Measurements from ENCODE around the gene TAF4.

DNA sequence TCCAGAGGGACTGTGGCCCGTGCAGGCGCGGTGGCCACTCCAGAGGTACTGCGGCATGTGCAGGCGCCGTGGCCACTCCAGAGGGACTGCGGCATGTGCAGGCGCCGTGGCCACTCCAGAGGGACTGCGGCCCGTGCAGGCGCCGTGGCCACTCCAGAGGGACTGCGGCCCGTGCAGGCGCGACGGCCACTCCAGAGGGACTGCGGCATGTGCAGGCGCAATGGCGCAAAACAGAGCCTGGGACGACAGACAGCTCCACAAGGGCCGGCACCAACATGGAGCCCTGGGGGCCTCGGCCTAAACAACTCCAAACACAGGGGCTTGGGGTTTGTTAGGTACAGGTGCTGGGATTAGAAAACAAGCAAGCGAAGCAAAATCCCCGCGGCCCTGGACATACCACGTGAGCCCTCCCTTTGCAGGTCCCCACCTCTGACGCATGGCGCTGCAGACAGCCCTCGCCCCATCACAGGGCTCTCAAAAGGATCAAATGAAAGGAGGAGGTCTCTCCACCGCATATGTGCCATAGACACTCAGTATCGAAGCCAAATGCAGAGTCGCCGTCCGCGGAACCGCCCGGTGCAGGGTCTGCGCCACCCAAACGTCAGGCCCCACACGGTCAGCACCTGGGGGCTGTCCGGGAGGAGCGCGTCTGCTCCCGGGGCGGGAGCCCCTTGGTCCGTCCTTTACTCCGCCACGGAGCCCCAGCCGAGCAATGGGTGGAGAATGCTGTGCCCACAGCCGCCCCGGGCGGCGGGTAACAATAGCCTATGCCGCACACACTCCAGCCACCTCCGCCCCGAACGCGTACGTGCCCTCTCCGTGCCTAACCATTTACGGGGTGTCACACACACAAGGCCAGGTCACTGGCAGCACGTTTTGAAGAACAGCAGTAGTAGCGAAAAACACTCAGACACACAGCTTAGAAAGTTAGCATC is 85.7 kb downstream of the TAF4 start:
- TF ChIP-seq, protein P1, sequence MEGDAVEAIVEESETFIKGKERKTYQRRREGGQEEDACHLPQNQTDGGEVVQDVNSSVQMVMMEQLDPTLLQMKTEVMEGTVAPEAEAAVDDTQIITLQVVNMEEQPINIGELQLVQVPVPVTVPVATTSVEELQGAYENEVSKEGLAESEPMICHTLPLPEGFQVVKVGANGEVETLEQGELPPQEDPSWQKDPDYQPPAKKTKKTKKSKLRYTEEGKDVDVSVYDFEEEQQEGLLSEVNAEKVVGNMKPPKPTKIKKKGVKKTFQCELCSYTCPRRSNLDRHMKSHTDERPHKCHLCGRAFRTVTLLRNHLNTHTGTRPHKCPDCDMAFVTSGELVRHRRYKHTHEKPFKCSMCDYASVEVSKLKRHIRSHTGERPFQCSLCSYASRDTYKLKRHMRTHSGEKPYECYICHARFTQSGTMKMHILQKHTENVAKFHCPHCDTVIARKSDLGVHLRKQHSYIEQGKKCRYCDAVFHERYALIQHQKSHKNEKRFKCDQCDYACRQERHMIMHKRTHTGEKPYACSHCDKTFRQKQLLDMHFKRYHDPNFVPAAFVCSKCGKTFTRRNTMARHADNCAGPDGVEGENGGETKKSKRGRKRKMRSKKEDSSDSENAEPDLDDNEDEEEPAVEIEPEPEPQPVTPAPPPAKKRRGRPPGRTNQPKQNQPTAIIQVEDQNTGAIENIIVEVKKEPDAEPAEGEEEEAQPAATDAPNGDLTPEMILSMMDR (IDR thresholded peaks at IDR 0.05): no peak
- TF ChIP-seq POLR2A (IDR thresholded peaks at IDR 0.05): no peak

Measured in Peyer's patch (tissue), 4 donors.